ENCODE results near the gene CACNG1.

GRCh38 chr17:67041531-67041930 lies 2.8 kb upstream of the CACNG1 start:
- TF ChIP-seq CTCF (IDR thresholded peaks at IDR 0.05) (no peak), EZH2phosphoT487 (IDR thresholded peaks at IDR 0.05) (no peak), EZH2 (IDR thresholded peaks at IDR 0.05) (no peak)

All from neural progenitor cell (in vitro differentiated cells).